H1 (cell line): ENCODE data around the gene MRPS10. TPM values are rescaled to one million over a fixed set of nuclear protein-coding genes. Genes with fewer than 3 reads are reported as not detected.

Experiments used
- CTCF ChIA-PET: fragments of 300-600 bp; sonication (Branson Sonifier 250); formaldehyde crosslinking; loops from one replicate; lab custom pipeline; 2021; ENCODE audit not compliant: partially characterized antibody; lab: Charles Lee
- POLR2A ChIA-PET: fragments of 300-600 bp; sonication (Branson Sonifier 250); formaldehyde crosslinking; loops from one replicate; lab custom pipeline; 2021; ENCODE audit warnings: inconsistent platforms; ENCODE audit not compliant: partially characterized antibody; lab: Charles Lee
- DNase-seq, 2 experiments: peaks; one replicate each; pipeline versions ENCODE4 v3.0.0 to v3.0.0-alpha.2; 2010 to 2022; ENCODE audit warnings: low spot score in 2 of 2, low read depth in 1 of 2, mixed read lengths in 1 of 2
- FAIRE-seq: peaks from 2 replicates; lab custom pipeline; 2011; peaks lifted over from hg19 to GRCh38; lab: Jason Lieb, UNC
- H2AFZ ChIP-seq: 2 replicates; pipeline ENCODE4 v1.8.1; 2012; ENCODE audit warnings: low read length, inconsistent platforms
- H2AK5ac ChIP-seq: 2 replicates; pipeline ENCODE4 v1.6.1; 2013; ENCODE audit warnings: low read depth, low read length
- H2BK120ac ChIP-seq: replicated peaks from 2 replicates; pipeline ENCODE3; 2013; ENCODE audit warnings: low read depth, low read length, inconsistent platforms
- H2BK12ac ChIP-seq: 2 replicates; pipeline ENCODE4 v1.6.1; 2013; ENCODE audit warnings: low read depth, low read length
- H2BK15ac ChIP-seq: 2 replicates; pipeline ENCODE4 v1.6.1; 2013; ENCODE audit warnings: low read length
- H2BK20ac ChIP-seq: 2 replicates; pipeline ENCODE4 v1.6.1; 2013; ENCODE audit warnings: low read length
- H2BK5ac ChIP-seq: 2 replicates; pipeline ENCODE4 v1.6.1; 2013; ENCODE audit warnings: low read depth, low read length
- H3K14ac ChIP-seq: 2 replicates; pipeline ENCODE4 v1.6.1; 2013; ENCODE audit warnings: inconsistent platforms; ENCODE audit not compliant: insufficient read length
- H3K18ac ChIP-seq: 2 replicates; pipeline ENCODE4 v1.6.1; 2013; ENCODE audit warnings: low read length; ENCODE audit errors: extremely low read depth
- H3K23ac ChIP-seq: 2 replicates; pipeline ENCODE4 v1.6.1; 2013; ENCODE audit warnings: inconsistent platforms; ENCODE audit not compliant: insufficient read length
- H3K23me2 ChIP-seq: 2 replicates; pipeline ENCODE4 v1.6.1; 2013; ENCODE audit warnings: low read depth, low read length
- H3K27ac ChIP-seq: 2 replicates; pipeline ENCODE4 v1.6.1; 2011; ENCODE audit warnings: low read depth, low read length, inconsistent platforms
- H3K27me3 ChIP-seq, 4 experiments: replicated peaks in 1 of 4; 1 replicate in 1 of 4; 2 replicates in 3 of 4; pipeline versions ENCODE4 v1.6.1 to v1.8.1; 2011 to 2013; ENCODE audit warnings: low read length in 3 of 4, mild to moderate bottlenecking in 3 of 4, inconsistent platforms in 2 of 4, mixed read lengths in 2 of 4, moderate library complexity in 1 of 4; ENCODE audit not compliant: control insufficient read depth in 3 of 4, insufficient read depth in 3 of 4; ENCODE audit errors: extremely low read depth in 1 of 4
- H3K36me3 ChIP-seq, 4 experiments: 2 replicates each; pipeline versions ENCODE4 v1.6.1 to v1.8.1; 2011 to 2013; ENCODE audit warnings: mild to moderate bottlenecking in 4 of 4, low read length in 3 of 4, moderate library complexity in 2 of 4, control low read depth in 1 of 4, inconsistent platforms in 1 of 4; ENCODE audit not compliant: insufficient read depth in 4 of 4, control insufficient read depth in 2 of 4
- H3K4ac ChIP-seq: replicated peaks from 2 replicates; pipeline ENCODE3; 2013; ENCODE audit warnings: low read length, low read depth, mixed read lengths, inconsistent platforms; ENCODE audit not compliant: insufficient read length
- H3K4me1 ChIP-seq, 4 experiments: replicated peaks in 1 of 4; 1 replicate in 1 of 4; 2 replicates in 3 of 4; pipeline versions ENCODE4 v1.6.1 to v1.8.1; 2011 to 2013; ENCODE audit warnings: low read length in 3 of 4, inconsistent platforms in 2 of 4, mixed read lengths in 1 of 4; ENCODE audit not compliant: insufficient read depth in 4 of 4, control insufficient read depth in 3 of 4
- H3K4me2 ChIP-seq, 2 experiments: 2 replicates each; pipeline versions ENCODE4 v1.6.1 to v1.8.1; 2011 to 2013; ENCODE audit warnings: low read depth in 2 of 2, low read length in 2 of 2, control low read depth in 1 of 2, inconsistent platforms in 1 of 2, mild to moderate bottlenecking in 1 of 2; ENCODE audit not compliant: insufficient read depth in 1 of 2
- H3K4me3 ChIP-seq, 4 experiments: fragments of 200-600, 300-600 bp in 1 of 4; sonication (generic), shearing (Covaris generic), sonication (Bioruptor Twin) in 1 of 4; 2 replicates each; pipeline versions ENCODE4 v1.5.1 to v1.8.1; 2011 to 2016; ENCODE audit warnings: low read length in 4 of 4, low read depth in 3 of 4, control low read depth in 2 of 4, inconsistent platforms in 2 of 4, mild to moderate bottlenecking in 2 of 4, mixed read lengths in 1 of 4, moderate library complexity in 1 of 4; ENCODE audit not compliant: insufficient read depth in 2 of 4; ENCODE audit errors: extremely low read depth in 1 of 4
- H3K56ac ChIP-seq: replicated peaks from 2 replicates; pipeline ENCODE3; 2013; ENCODE audit warnings: low read depth, mild to moderate bottlenecking, mixed read lengths, low read length, inconsistent platforms; ENCODE audit not compliant: insufficient read length
- H3K79me1 ChIP-seq: 2 replicates; pipeline ENCODE4 v1.6.1; 2013; ENCODE audit warnings: low read depth, low read length, control low read depth
- H3K79me2 ChIP-seq, 2 experiments: 2 replicates each; pipeline versions ENCODE4 v1.6.1 to v1.8.1; 2012 to 2013; ENCODE audit warnings: low read length in 2 of 2, mild to moderate bottlenecking in 2 of 2, inconsistent platforms in 1 of 2; ENCODE audit not compliant: insufficient read depth in 2 of 2, control insufficient read depth in 1 of 2
- H3K9ac ChIP-seq, 4 experiments: replicated peaks in 1 of 4; 1 replicate in 1 of 4; 2 replicates in 3 of 4; pipeline versions ENCODE4 v1.6.1 to v1.8.1; 2011 to 2013; ENCODE audit warnings: low read depth in 3 of 4, low read length in 3 of 4, control low read depth in 2 of 4, mild to moderate bottlenecking in 2 of 4, moderate library complexity in 2 of 4, inconsistent platforms in 1 of 4; ENCODE audit errors: extremely low read depth in 1 of 4
- H3K9me3 ChIP-seq, 2 experiments: 2 replicates each; pipeline versions ENCODE4 v1.6.1 to v1.8.1; 2012 to 2013; ENCODE audit warnings: mild to moderate bottlenecking in 2 of 2, moderate library complexity in 2 of 2, control low read depth in 1 of 2, inconsistent platforms in 1 of 2, low read depth in 1 of 2, low read length in 1 of 2, mixed read lengths in 1 of 2; ENCODE audit not compliant: insufficient read depth in 2 of 2
- H4K20me1 ChIP-seq, 2 experiments: replicated peaks in 1 of 2; 2 replicates each; pipeline versions ENCODE3 to v1.8.1; 2011 to 2013; ENCODE audit warnings: inconsistent platforms in 2 of 2, low read length in 2 of 2, mild to moderate bottlenecking in 1 of 2; ENCODE audit not compliant: insufficient read depth in 2 of 2, control insufficient read depth in 1 of 2
- H4K5ac ChIP-seq: 2 replicates; pipeline ENCODE4 v1.6.1; 2013; ENCODE audit warnings: low read length, low read depth, mixed read lengths, inconsistent platforms; ENCODE audit not compliant: insufficient read length
- H4K8ac ChIP-seq: 2 replicates; pipeline ENCODE4 v1.8.0; 2013; ENCODE audit warnings: mild to moderate bottlenecking, moderate library complexity, low read length, inconsistent platforms; ENCODE audit not compliant: insufficient read depth; ENCODE audit errors: extremely low read depth
- H4K91ac ChIP-seq: replicated peaks from 2 replicates; pipeline ENCODE3; 2013; ENCODE audit warnings: low read length, mixed read lengths, inconsistent platforms; ENCODE audit not compliant: insufficient read length
- GABPA ChIP-seq: IDR thresholded peaks from 2 replicates; pipeline ENCODE4 v1.6.1; 2011; ENCODE audit warnings: mild to moderate bottlenecking, low read length, moderate library complexity, borderline replicate concordance; ENCODE audit not compliant: insufficient read depth
- PHF8 ChIP-seq: fragments of 200-600 bp; sonication (generic); conservative IDR thresholded peaks from 2 replicates; pipeline ENCODE4 v1.7.1; 2012; ENCODE audit warnings: low read depth, mild to moderate bottlenecking, inconsistent platforms, low read length, moderate library complexity
- POU5F1 ChIP-seq: IDR thresholded peaks from 2 replicates; pipeline ENCODE4 v1.6.1; 2011; ENCODE audit warnings: low read depth, mild to moderate bottlenecking, low read length, moderate library complexity
- SP1 ChIP-seq: IDR thresholded peaks from 2 replicates; pipeline ENCODE4 v1.6.1; 2011; ENCODE audit warnings: low read depth, low read length
- TCF12 ChIP-seq: IDR thresholded peaks from 2 replicates; pipeline ENCODE4 v1.6.1; 2011; ENCODE audit warnings: low read depth, mild to moderate bottlenecking, low read length
- polyA plus RNA-seq, 7 experiments: library from polyadenylated mRNA; depleted of rRNA in 3 of 7; stranded (reverse) in 5 of 7; unstranded in 2 of 7; fragments of >200 nt in 5 of 7; fragments of 200-250 nt in 2 of 7; gene quantifications; 1 replicate in 5 of 7; 2 replicates in 1 of 7; 4 replicates in 1 of 7; pipeline versions ENCODE4 v1.2.1 to v1.2.3, GENCODE V29; 2011 to 2013; ENCODE audit warnings: missing spikeins in 2 of 7, mixed read lengths in 2 of 7
- total RNA-seq: library from RNA; stranded (reverse); fragmentation: NEBNext Ultra II Directional; extraction: Animal tissue kit (Norgen Biotek cat#: 25700); gene quantifications from 2 replicates; pipeline ENCODE4 v1.2.1, GENCODE V29; 2021
- TF ChIP-seq, protein P1 (sequence below): IDR thresholded peaks from 2 replicates; pipeline ENCODE4 v1.6.1; 2011; ENCODE audit warnings: low read depth, mild to moderate bottlenecking, low read length; ENCODE audit not compliant: insufficient read depth

MRPS10 gene
- total and polyA plus RNA-seq, 2 of the 8 experiments (the other 6 are each of a cell fraction or from before 2014, with no cell fraction given): 20.5 to 33.6 TPM

DNA sequence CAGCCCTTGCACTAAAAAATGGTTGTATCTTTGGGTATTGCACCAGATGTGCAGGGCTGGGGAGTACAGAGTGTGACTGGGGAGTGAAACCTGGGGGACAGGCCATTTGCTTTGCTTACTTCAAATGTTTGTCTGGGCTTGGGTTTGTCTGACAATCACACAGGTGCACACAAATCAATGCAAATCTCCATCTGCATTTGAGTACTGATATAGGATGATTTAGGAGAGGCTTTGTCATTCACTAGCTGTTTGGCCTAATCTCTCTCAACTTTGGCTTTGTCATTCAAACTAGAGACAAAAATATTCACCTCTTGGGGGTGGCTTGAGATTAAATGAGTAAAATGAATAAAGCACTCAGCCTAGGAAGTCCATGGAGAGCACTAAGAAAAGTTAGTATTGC is 40.7 kb downstream of the MRPS10 start:
- no peak overlapping the region for H3K27ac ChIP-seq

More for the DNA sequence above, 40.7 kb downstream of the MRPS10 start:
- H4K91ac ChIP-seq: no peak overlapping the region
- ChIA-PET CTCF (interaction anchor here (0.7 to 3.2 kb wide), 7 partner anchors 9 to 240 kb away, joined by 3 to 12 read pairs (median 3); partner anchors contain the start of gene C6orf132), POLR2A (interaction anchor here (0.7 to 2.3 kb wide), 4 partner anchors 8 to 559 kb away, joined by 3 to 7 read pairs (median 3); no protein-coding TSS in a partner anchor)
- H3K9me3 ChIP-seq: no peaks in the 10 kb centered on the region
- TF ChIP-seq TCF12 (0 out of 2 replicates have a peak, but pooled peaks have one; percentile 74), SP1 (0 out of 2 replicates have a peak, but pooled peaks have one; percentile 6), PHF8 (0 out of 2 replicates have a peak, but pooled peaks have one; percentile 6), GABPA (no peak), POU5F1 (peak; percentile 42; the same call in 1 of the 2 replicates)
- TF ChIP-seq, protein P1, sequence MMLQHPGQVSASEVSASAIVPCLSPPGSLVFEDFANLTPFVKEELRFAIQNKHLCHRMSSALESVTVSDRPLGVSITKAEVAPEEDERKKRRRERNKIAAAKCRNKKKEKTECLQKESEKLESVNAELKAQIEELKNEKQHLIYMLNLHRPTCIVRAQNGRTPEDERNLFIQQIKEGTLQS: no peak
- no peak overlapping the region for H2BK20ac ChIP-seq
- no peak overlapping the region for H3K4ac ChIP-seq
- H3K4me3 ChIP-seq: peak overlapping the region in 1 of 4 experiments; percentile 62; a peak in 4 of 8 replicates
- H4K8ac ChIP-seq: no peak overlapping the region
- peaks cover 4% of the 10 kb centered on the region for H3K23me2 ChIP-seq
- FAIRE-seq (no peak), DNase-seq (no peak)
- no peak overlapping the region for H2BK15ac ChIP-seq
- no peak overlapping the region for H2BK120ac ChIP-seq
- no peaks in the 10 kb centered on the region; a peak in 2 of 7 replicates for H3K27me3 ChIP-seq
- no peak overlapping the region for H2BK12ac ChIP-seq
- no peak overlapping the region for H3K18ac ChIP-seq
- H3K14ac ChIP-seq: no peak overlapping the region
- H2AFZ ChIP-seq: no peak overlapping the region
- no peaks in the 10 kb centered on the region for H3K79me1 ChIP-seq
- H3K56ac ChIP-seq: no peak overlapping the region
- H3K23ac ChIP-seq: no peak overlapping the region
- H4K5ac ChIP-seq: no peak overlapping the region
- peaks cover 3 to 15% (median 9%) of the 10 kb centered on the region in 4 experiments for H3K4me1 ChIP-seq
- H3K9ac ChIP-seq: no peak overlapping the region
- H3K4me2 ChIP-seq: peak overlapping the region; percentile 93 to 94
- no peaks in the 10 kb centered on the region for H4K20me1 ChIP-seq
- H3K36me3 ChIP-seq: no peaks in the 10 kb centered on the region
- H3K79me2 ChIP-seq: no peaks in the 10 kb centered on the region
- H2AK5ac ChIP-seq: no peak overlapping the region
- no peak overlapping the region; the same call in 1 of the 2 replicates for H2BK5ac ChIP-seq
